Psoas muscle (tissue), 8 donors: ENCODE results near the gene RWDD2A. TPM values are rescaled to one million over a fixed set of nuclear protein-coding genes. Genes with fewer than 3 reads are reported as not detected.

Source experiments
- ATAC-seq, 4 donors: fragments of 200-7000 bp; cut with Tn5 transposase; one replicate each; pipeline ENCODE4 v1.9.1; 2020; ENCODE audit warnings: moderate library complexity in 3 of 4, mild to moderate bottlenecking in 2 of 4
- DNase-seq, 2 donors: peaks; one replicate each; pipeline ENCODE4 v3.0.0-alpha.2; 2020
- H3K27ac ChIP-seq: fragments of 200-600 bp; one replicate; pipeline ENCODE4 v1.8.0; 2022
- H3K27me3 ChIP-seq, 3 donors: fragments of 200-600 bp in 1 of 3; one replicate each; pipeline versions ENCODE4 v1.6.1 to v1.8.0; 2013 to 2022; ENCODE audit warnings: low read length in 2 of 3, mild to moderate bottlenecking in 2 of 3, moderate library complexity in 1 of 3; ENCODE audit not compliant: insufficient read depth in 3 of 3
- H3K36me3 ChIP-seq, 2 donors: fragments of 200-600 bp in 1 of 2; one replicate each; pipeline versions ENCODE4 v1.6.1 to v1.8.0; 2013 to 2022; ENCODE audit warnings: low read depth in 1 of 2, mild to moderate bottlenecking in 1 of 2, moderate library complexity in 1 of 2; ENCODE audit not compliant: insufficient read depth in 1 of 2
- H3K4me1 ChIP-seq: fragments of 200-600 bp; one replicate; pipeline ENCODE4 v1.8.0; 2022
- H3K4me3 ChIP-seq: fragments of 200-600 bp; one replicate; pipeline ENCODE4 v1.8.0; 2022; ENCODE audit warnings: mild to moderate bottlenecking
- H3K9me3 ChIP-seq: fragments of 200-600 bp; one replicate; pipeline ENCODE4 v1.8.0; 2022
- CTCF ChIP-seq: fragments of 200-600 bp; IDR thresholded peaks from one replicate; pipeline ENCODE4 v1.8.0; 2022; ENCODE audit warnings: antibody characterized with exemption
- WGBS, 3 donors: extraction: QIAGEN DNeasy Blood & Tissue Kit; methylation state at CpG; one replicate each; pipeline versions ENCODE4 v1.1.6 to v1.1.7; 2013; 5-methylcytosine and 5-hydroxymethylcytosine counted together
- intact Hi-C, 2 donors: fragments of 100-400 bp; cut with DNase I; formaldehyde crosslinking; loops; one replicate each; pipeline versions ENCODE4 v1.11.0 to v1.14.2; 2022
- polyA plus RNA-seq, 3 donors: library from polyadenylated mRNA; stranded (reverse); fragments of 200-250 nt; gene quantifications; one replicate each; pipeline ENCODE4 v1.2.3, GENCODE V29; 2013
- total RNA-seq, 4 donors: library from RNA; stranded (reverse); fragmentation: NEBNext Ultra II Directional in 2 of 4; extraction: Animal tissue kit (Norgen Biotek cat#: 25700) in 2 of 4; gene quantifications; one replicate each; pipeline versions ENCODE4 v1.2.1 to v1.2.4, GENCODE V29; 2021 to 2023
- donor health status: healthy with polysubstance abuse.
- donor health status: DM: no; HTN: no; CAD: no; lungs with moderate emphysema.
- donor health status: Bipolar disorder and iron deficiency.
- donor health status: healthy.
- donor health status: DM: yes; HTN: yes; CAD: no.
- donor health status: DM: no; HTN: no; CAD: no.
- donor health status: DM: no; HTN: no; CAD: no.
- donor health status: DM: yes; HTN: yes; CAD: no.

The RWDD2A gene
- total and polyA plus RNA-seq, 7 donors = 1.3 to 2.6 (median 2.1) TPM

- Histone ChIP-seq H3K27ac (no peak overlapping the region), H3K4me1 (no peaks in the 10 kb centered on the region), H3K36me3 (peaks cover 0 to 28% of the 10 kb centered on the region in 2 donors), H3K4me3 (no peak overlapping the region), H3K9me3 (no peaks in the 10 kb centered on the region), H3K27me3 (no peaks in the 10 kb centered on the region)
- DNase-seq = no peak
- intact Hi-C loops = no loop called here
- 24 to 53% (median 43%) methylated on average over 1 of the region's 1 CpG for WGBS, 3 donors
- no peak for ATAC-seq
- TF ChIP-seq CTCF = no peak
Observed at GRCh38 chr6:83231146-83231545, 38.0 kb downstream of the RWDD2A start.

GRCh38 chr6:83247471-83247870 lies 54.3 kb downstream of the RWDD2A start:
- no peaks in the 10 kb centered on the region for H3K4me1 ChIP-seq
- no peak overlapping the region for H3K4me3 ChIP-seq
- ATAC-seq (no peak), DNase-seq (no peak)
- no peaks in the 10 kb centered on the region for H3K27me3 ChIP-seq
- intact Hi-C loops = no loop called here
- peaks cover 0 to 16% of the 10 kb centered on the region in 2 donors for H3K36me3 ChIP-seq
- no peak for TF ChIP-seq CTCF
- H3K9me3 ChIP-seq = no peaks in the 10 kb centered on the region
- 79 to 93% (median 92%) methylated on average over 3 of the region's 3 CpGs for WGBS, 3 donors
- no peak overlapping the region for H3K27ac ChIP-seq

Other genes with a start within 250 kb of the RWDD2A start
- gene UBE3D, start 127.5 kb upstream of the RWDD2A start, total RNA-seq = 1 to 10 TPM; 2.0 to 3.0 (median 2.1) TPM
- gene UBE3D, start 127.5 kb upstream of the RWDD2A start, polyA plus RNA-seq = 1 to 10 TPM; 1.9 to 3.8 (median 3.1) TPM
- gene DOP1A, start 125.7 kb upstream of the RWDD2A start, total RNA-seq = 10 to 100 TPM; 12.7 to 14.0 (median 13.8) TPM
- gene DOP1A, start 125.7 kb upstream of the RWDD2A start, polyA plus RNA-seq = 1 to 10 TPM; 2.1 to 7.5 (median 3.2) TPM
- gene PGM3, start 92 bp upstream of the RWDD2A start, total RNA-seq = 10 to 100 TPM; 12.5 to 15.5 (median 12.7) TPM
- gene PGM3, start 92 bp upstream of the RWDD2A start, polyA plus RNA-seq = 10 to 100 TPM in 1 of 3 donors, 1 to 10 TPM in 2; 6.5 to 18.0 (median 9.2) TPM
- 10 to 100 TPM; 33.2 to 52.2 (median 35.9) TPM for gene ME1, start 237.7 kb downstream of the RWDD2A start, total RNA-seq
- 10 to 100 TPM; 13.5 to 28.1 (median 15.5) TPM for gene ME1, start 237.7 kb downstream of the RWDD2A start, polyA plus RNA-seq